H9 (cell line): ENCODE results near the gene HDC. TPM values are rescaled to one million over a fixed set of nuclear protein-coding genes. Genes with fewer than 3 reads are reported as not detected.

Experiments
- DNase-seq: peaks from one replicate; pipeline ENCODE4 v3.0.0-alpha.2; 2017
- H2AFZ ChIP-seq: one replicate; pipeline ENCODE4 v1.6.1; 2013; ENCODE audit warnings: mild to moderate bottlenecking, low read length, control low read depth, moderate library complexity
- H2AK5ac ChIP-seq: 2 replicates; pipeline ENCODE4 v1.6.1; 2013; ENCODE audit warnings: low read length, control low read depth, mixed read lengths; ENCODE audit not compliant: insufficient read length
- H2BK120ac ChIP-seq: one replicate; pipeline ENCODE4 v1.6.1; 2013; ENCODE audit warnings: low read depth, mild to moderate bottlenecking, low read length, control low read depth, inconsistent platforms; ENCODE audit not compliant: poor library complexity, severe bottlenecking
- H2BK12ac ChIP-seq: 2 replicates; pipeline ENCODE4 v1.6.1; 2013; ENCODE audit warnings: low read length, control low read depth, mixed read lengths, low read depth; ENCODE audit not compliant: insufficient read length
- H2BK15ac ChIP-seq: 2 replicates; pipeline ENCODE4 v1.6.1; 2013; ENCODE audit warnings: low read depth, low read length, control low read depth
- H2BK20ac ChIP-seq: one replicate; pipeline ENCODE4 v1.6.1; 2013; ENCODE audit warnings: low read depth, mild to moderate bottlenecking, low read length, control low read depth, inconsistent platforms; ENCODE audit not compliant: poor library complexity, severe bottlenecking
- H2BK5ac ChIP-seq: 2 replicates; pipeline ENCODE4 v1.6.1; 2013; ENCODE audit warnings: low read length, control low read depth, mixed read lengths; ENCODE audit not compliant: insufficient read length
- H3K14ac ChIP-seq: 2 replicates; pipeline ENCODE4 v1.6.1; 2013; ENCODE audit warnings: low read length, control low read depth; ENCODE audit not compliant: insufficient read depth
- H3K18ac ChIP-seq: 2 replicates; pipeline ENCODE4 v1.6.1; 2013; ENCODE audit warnings: low read depth, mild to moderate bottlenecking, mixed read lengths, low read length, control low read depth; ENCODE audit not compliant: insufficient read length
- H3K23ac ChIP-seq: 2 replicates; pipeline ENCODE4 v1.6.1; 2013; ENCODE audit warnings: low read length, control low read depth, mixed read lengths, low read depth; ENCODE audit not compliant: insufficient read length
- H3K23me2 ChIP-seq: 2 replicates; pipeline ENCODE4 v1.6.1; 2013; ENCODE audit warnings: low read depth, mild to moderate bottlenecking, mixed read lengths, low read length, control low read depth; ENCODE audit not compliant: insufficient read length, poor library complexity, severe bottlenecking
- H3K27ac ChIP-seq: 2 replicates; pipeline ENCODE4 v1.5.1; 2013; ENCODE audit warnings: low read length, control low read depth, mixed read lengths, low read depth; ENCODE audit not compliant: insufficient read length
- H3K27me3 ChIP-seq: 2 replicates; pipeline ENCODE4 v1.6.1; 2013; ENCODE audit warnings: low read length, control low read depth, inconsistent platforms; ENCODE audit not compliant: insufficient read depth
- H3K4ac ChIP-seq: 2 replicates; pipeline ENCODE4 v1.6.1; 2013; ENCODE audit warnings: low read depth, mild to moderate bottlenecking, control low read depth, inconsistent platforms, low read length, moderate library complexity
- H3K4me1 ChIP-seq: 2 replicates; pipeline ENCODE4 v1.6.1; 2013; ENCODE audit warnings: low read length, control low read depth, inconsistent platforms; ENCODE audit not compliant: insufficient read depth
- H3K4me2 ChIP-seq: 2 replicates; pipeline ENCODE4 v1.6.1; 2013; ENCODE audit warnings: low read length, control low read depth, mixed read lengths; ENCODE audit not compliant: insufficient read length, insufficient read depth
- H3K56ac ChIP-seq: 2 replicates; pipeline ENCODE4 v1.6.1; 2013; ENCODE audit warnings: low read depth, mild to moderate bottlenecking, mixed read lengths, low read length, control low read depth; ENCODE audit not compliant: insufficient read length
- H3K79me1 ChIP-seq: 2 replicates; pipeline ENCODE4 v1.6.1; 2013; ENCODE audit warnings: low read depth, mild to moderate bottlenecking, moderate library complexity, low read length, control low read depth, inconsistent platforms; ENCODE audit not compliant: insufficient read depth, poor library complexity, severe bottlenecking
- H3K79me2 ChIP-seq: 2 replicates; pipeline ENCODE4 v1.6.1; 2013; ENCODE audit warnings: low read length, control low read depth, inconsistent platforms; ENCODE audit not compliant: insufficient read depth
- H3K9ac ChIP-seq: 2 replicates; pipeline ENCODE4 v1.6.1; 2013; ENCODE audit warnings: low read length, control low read depth, mixed read lengths; ENCODE audit not compliant: insufficient read length; ENCODE audit errors: extremely low read depth
- H3K9me3 ChIP-seq: one replicate; pipeline ENCODE4 v1.6.1; 2013; ENCODE audit warnings: low read depth, low read length, inconsistent platforms; ENCODE audit not compliant: control insufficient read depth
- H3T11ph ChIP-seq: one replicate; pipeline ENCODE4 v1.6.1; 2013; ENCODE audit warnings: mild to moderate bottlenecking, low read length, control low read depth, inconsistent platforms
- H4K20me1 ChIP-seq: one replicate; pipeline ENCODE4 v1.6.1; 2013; ENCODE audit not compliant: control insufficient read depth, insufficient read length, insufficient read depth
- H4K5ac ChIP-seq: 2 replicates; pipeline ENCODE4 v1.6.1; 2013; ENCODE audit warnings: low read depth, mild to moderate bottlenecking, mixed read lengths, low read length, control low read depth; ENCODE audit not compliant: insufficient read length
- H4K8ac ChIP-seq: replicated peaks from 2 replicates; pipeline ENCODE4 v1.6.1; 2013; ENCODE audit warnings: low read length, control low read depth, mixed read lengths, low read depth; ENCODE audit not compliant: insufficient read length
- H4K91ac ChIP-seq: 2 replicates; pipeline ENCODE4 v1.6.1; 2013; ENCODE audit warnings: low read depth, mild to moderate bottlenecking, moderate library complexity, mixed read lengths, low read length, control low read depth; ENCODE audit not compliant: insufficient read length
- H3K27ac Mint-ChIP-seq, 3 experiments: 2 replicates in 2 of 3; 3 replicates in 1 of 3; pipeline ENCODE4 v1.8.0; 2020 to 2021; ENCODE audit warnings: mixed read lengths in 3 of 3, mild to moderate bottlenecking in 1 of 3, moderate library complexity in 1 of 3
- H3K27me3 Mint-ChIP-seq: 2 replicates; pipeline ENCODE4 v1.8.0; 2021; ENCODE audit warnings: low read depth, mild to moderate bottlenecking, moderate library complexity, mixed read lengths
- H3K36me3 Mint-ChIP-seq, 3 experiments: 2 replicates in 2 of 3; 3 replicates in 1 of 3; pipeline ENCODE4 v1.8.0; 2020 to 2021; ENCODE audit warnings: low read depth in 3 of 3, mixed read lengths in 3 of 3; ENCODE audit not compliant: insufficient read depth in 1 of 3
- H3K4me1 Mint-ChIP-seq, 2 experiments: 2 replicates each; pipeline ENCODE4 v1.8.0; 2020; ENCODE audit warnings: mixed read lengths in 2 of 2
- H3K4me3 Mint-ChIP-seq, 2 experiments: 2 replicates in 1 of 2; 3 replicates in 1 of 2; pipeline ENCODE4 v1.8.0; 2020 to 2021; ENCODE audit warnings: mild to moderate bottlenecking in 2 of 2, mixed read lengths in 2 of 2, moderate library complexity in 1 of 2
- H3K9me3 Mint-ChIP-seq, 2 experiments: 2 replicates in 1 of 2; 3 replicates in 1 of 2; pipeline ENCODE4 v1.8.0; 2020; ENCODE audit warnings: mild to moderate bottlenecking in 2 of 2, mixed read lengths in 2 of 2, moderate library complexity in 1 of 2
- WGBS: extraction: QIAGEN DNeasy Blood & Tissue Kit; methylation state at CpG from one replicate; pipeline ENCODE4 v1.1.7; 2013; ENCODE audit warnings: missing lambda C conversion rate, low lambda C conversion rate, mixed read lengths; ENCODE audit not compliant: insufficient read length; ENCODE audit errors: extremely low coverage; 5-methylcytosine and 5-hydroxymethylcytosine counted together
- total RNA-seq: library from RNA; stranded (reverse); gene quantifications from 2 replicates; pipeline ENCODE4 v1.2.1, GENCODE V29; 2021
- TF ChIP-seq, protein P1 (sequence below): fragments of 200-600 bp; sonication (generic); conservative IDR thresholded peaks from 3 replicates; pipeline ENCODE4 v1.8.0; 2021; ENCODE audit warnings: antibody characterized with exemption, mild to moderate bottlenecking

The HDC gene
- total RNA-seq, 1 experiment from 2014 or later: not detected

DNA sequence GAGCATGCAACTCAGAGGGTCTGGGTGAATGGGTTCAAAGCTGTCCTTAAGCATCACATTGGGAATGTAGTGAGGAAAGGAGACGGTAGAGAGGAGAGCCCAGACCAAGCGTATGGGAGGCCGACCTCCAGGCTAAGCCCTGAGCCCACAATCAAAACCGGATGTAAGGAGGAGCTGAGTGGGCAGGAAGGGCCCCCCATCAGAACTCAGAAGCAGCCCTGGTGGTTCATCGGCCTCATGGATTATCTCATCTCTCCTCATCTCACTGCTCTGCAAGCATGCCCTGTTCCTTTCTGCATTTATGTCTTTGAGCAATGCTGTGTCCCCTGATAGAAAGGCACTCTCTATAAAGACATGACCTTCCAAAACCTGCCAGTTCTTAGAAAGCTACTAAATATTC lies 6.2 kb downstream of the HDC start:
- H3K27ac ChIP-seq: no peak overlapping the region
- H2BK15ac ChIP-seq: no peak overlapping the region
- H3K4me1 Mint-ChIP-seq: no peaks in the 10 kb centered on the region
- H2BK20ac ChIP-seq: no peak overlapping the region
- H3K79me1 ChIP-seq: no peaks in the 10 kb centered on the region
- no peak overlapping the region for H3K4ac ChIP-seq
- H3K23me2 ChIP-seq: no peaks in the 10 kb centered on the region
- H4K5ac ChIP-seq: no peak overlapping the region
- H3K9ac ChIP-seq: no peak overlapping the region
- H3K27me3 Mint-ChIP-seq: peaks cover 3% of the 10 kb centered on the region; the same call in 1 of the 2 replicates
- no peak overlapping the region for H3K14ac ChIP-seq
- no peak overlapping the region for H3K4me2 ChIP-seq
- H2BK120ac ChIP-seq: no peak overlapping the region
- no peak overlapping the region for H2BK12ac ChIP-seq
- H3K4me1 ChIP-seq: no peaks in the 10 kb centered on the region
- no peak overlapping the region for H3K18ac ChIP-seq
- H3K27me3 ChIP-seq: no peaks in the 10 kb centered on the region
- H4K91ac ChIP-seq: no peak overlapping the region
- no peak for DNase-seq
- no peaks in the 10 kb centered on the region for H4K20me1 ChIP-seq
- H2AFZ ChIP-seq: no peak overlapping the region
- no peak overlapping the region for H3K4me3 Mint-ChIP-seq
- no peak overlapping the region for H3T11ph ChIP-seq
- no CpG with 5 or more reads among the region's 5 CpGs for WGBS
- no peaks in the 10 kb centered on the region for H3K79me2 ChIP-seq
- H2BK5ac ChIP-seq: no peak overlapping the region
- no peak overlapping the region for H4K8ac ChIP-seq
- peak overlapping the region in 1 of 3 experiments; percentile 52; a peak in 1 of 7 replicates for H3K27ac Mint-ChIP-seq
- TF ChIP-seq, protein P1, sequence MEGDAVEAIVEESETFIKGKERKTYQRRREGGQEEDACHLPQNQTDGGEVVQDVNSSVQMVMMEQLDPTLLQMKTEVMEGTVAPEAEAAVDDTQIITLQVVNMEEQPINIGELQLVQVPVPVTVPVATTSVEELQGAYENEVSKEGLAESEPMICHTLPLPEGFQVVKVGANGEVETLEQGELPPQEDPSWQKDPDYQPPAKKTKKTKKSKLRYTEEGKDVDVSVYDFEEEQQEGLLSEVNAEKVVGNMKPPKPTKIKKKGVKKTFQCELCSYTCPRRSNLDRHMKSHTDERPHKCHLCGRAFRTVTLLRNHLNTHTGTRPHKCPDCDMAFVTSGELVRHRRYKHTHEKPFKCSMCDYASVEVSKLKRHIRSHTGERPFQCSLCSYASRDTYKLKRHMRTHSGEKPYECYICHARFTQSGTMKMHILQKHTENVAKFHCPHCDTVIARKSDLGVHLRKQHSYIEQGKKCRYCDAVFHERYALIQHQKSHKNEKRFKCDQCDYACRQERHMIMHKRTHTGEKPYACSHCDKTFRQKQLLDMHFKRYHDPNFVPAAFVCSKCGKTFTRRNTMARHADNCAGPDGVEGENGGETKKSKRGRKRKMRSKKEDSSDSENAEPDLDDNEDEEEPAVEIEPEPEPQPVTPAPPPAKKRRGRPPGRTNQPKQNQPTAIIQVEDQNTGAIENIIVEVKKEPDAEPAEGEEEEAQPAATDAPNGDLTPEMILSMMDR: no peak
- no peaks in the 10 kb centered on the region for H3K36me3 Mint-ChIP-seq
- no peaks in the 10 kb centered on the region for H3K9me3 ChIP-seq
- no peak overlapping the region for H2AK5ac ChIP-seq
- no peaks in the 10 kb centered on the region for H3K9me3 Mint-ChIP-seq
- H3K56ac ChIP-seq: no peak overlapping the region
- no peak overlapping the region for H3K23ac ChIP-seq
